SK-N-SH treated with all-trans-retinoic acid at 6 μM for 48 hours (cell line): Measurements from ENCODE around the gene PEX5.
A peak's percentile ranks its signal among the peaks of the same experiment; 100 is the strongest.

ENCODE experiments used
- ATAC-seq: fragments of 200-7000 bp; cut with Tn5 transposase; 3 replicates; pipeline ENCODE4 v1.9.1; 2020; ENCODE audit warnings: mild to moderate bottlenecking, moderate library complexity
- ARNTL ChIP-seq: fragments of 450-650 bp; formaldehyde crosslinking; IDR thresholded peaks from 2 replicates; pipeline ENCODE4 v1.5.0; 2020; ENCODE audit warnings: low read depth, mild to moderate bottlenecking, moderate library complexity, borderline replicate concordance
- CSDC2 ChIP-seq: fragments of 250-450 bp; sonication (Bioruptor Pico); IDR thresholded peaks from 2 replicates; pipeline ENCODE4 v1.5.0; 2020; ENCODE audit warnings: mild to moderate bottlenecking, moderate library complexity
- ESRRG ChIP-seq: fragments of 250-450 bp; sonication (Bioruptor Pico); IDR thresholded peaks from 2 replicates; pipeline ENCODE4 v1.6.1; 2021; ENCODE audit warnings: mild to moderate bottlenecking
- GLIS3 ChIP-seq: fragments of 250-450 bp; sonication (Bioruptor Pico); IDR thresholded peaks from 2 replicates; pipeline ENCODE4 v1.5.0; 2020; ENCODE audit warnings: mild to moderate bottlenecking, moderate library complexity
- ISL1 ChIP-seq: fragments of 250-450 bp; sonication (Bioruptor Pico); IDR thresholded peaks from 2 replicates; pipeline ENCODE4 v2.1.2; 2022; ENCODE audit warnings: mild to moderate bottlenecking, moderate library complexity
- OSR1 ChIP-seq: fragments of 250-450 bp; sonication (Bioruptor Pico); IDR thresholded peaks from 2 replicates; pipeline ENCODE4 v1.8.0; 2022; ENCODE audit warnings: moderate library complexity, mild to moderate bottlenecking, inconsistent platforms
- PATZ1 ChIP-seq: fragments of 250-450 bp; sonication (Bioruptor Pico); IDR thresholded peaks from 2 replicates; pipeline ENCODE4 v1.8.0; 2020; ENCODE audit warnings: mild to moderate bottlenecking, moderate library complexity, borderline replicate concordance
- POU6F1 ChIP-seq: fragments of 250-450 bp; sonication (Bioruptor Pico); IDR thresholded peaks from 2 replicates; pipeline ENCODE4 v1.8.0; 2021; ENCODE audit warnings: low read depth, mild to moderate bottlenecking, moderate library complexity, borderline replicate concordance
- PPARA ChIP-seq: fragments of 250-450 bp; sonication (Bioruptor Pico); IDR thresholded peaks from 2 replicates; pipeline ENCODE4 v1.5.0; 2020; ENCODE audit warnings: mild to moderate bottlenecking, borderline replicate concordance
- RARB ChIP-seq: fragments of 250-450 bp; sonication (Bioruptor Pico); IDR thresholded peaks from 2 replicates; pipeline ENCODE4 v1.8.0; 2021; ENCODE audit warnings: mild to moderate bottlenecking, moderate library complexity
- SNAI2 ChIP-seq: fragments of 250-450 bp; sonication (Bioruptor Pico); IDR thresholded peaks from 2 replicates; pipeline ENCODE4 v1.5.0; 2020; ENCODE audit warnings: mild to moderate bottlenecking, moderate library complexity
- TCF4 ChIP-seq: fragments of 250-450 bp; sonication (Bioruptor Pico); IDR thresholded peaks from 2 replicates; pipeline ENCODE4 v1.8.0; 2021; ENCODE audit warnings: mild to moderate bottlenecking, moderate library complexity, borderline replicate concordance
- TOX ChIP-seq: fragments of 250-450 bp; sonication (Bioruptor Pico); IDR thresholded peaks from 2 replicates; pipeline ENCODE4 v1.8.0; 2021; ENCODE audit warnings: mild to moderate bottlenecking, moderate library complexity, borderline replicate concordance
- TSHZ2 ChIP-seq: fragments of 250-450 bp; sonication (Bioruptor Pico); IDR thresholded peaks from 2 replicates; pipeline ENCODE4 v1.5.0; 2020; ENCODE audit warnings: mild to moderate bottlenecking, moderate library complexity
- ZC3H10 ChIP-seq: fragments of 250-450 bp; sonication (Bioruptor Pico); IDR thresholded peaks from 2 replicates; pipeline ENCODE4 v1.5.1; 2021; ENCODE audit warnings: mild to moderate bottlenecking, moderate library complexity
- ZFP3 ChIP-seq: fragments of 250-450 bp; sonication (Bioruptor Pico); IDR thresholded peaks from 2 replicates; pipeline ENCODE4 v1.5.0; 2020; ENCODE audit warnings: mild to moderate bottlenecking, moderate library complexity
- ZFP30 ChIP-seq: fragments of 450-650 bp; formaldehyde crosslinking; IDR thresholded peaks from 2 replicates; pipeline ENCODE4 v1.5.0; 2022; ENCODE audit warnings: mild to moderate bottlenecking, moderate library complexity
- ZNF565 ChIP-seq: fragments of 450-650 bp; formaldehyde crosslinking; conservative IDR thresholded peaks from 2 replicates; pipeline ENCODE4 v1.5.0; 2020; ENCODE audit warnings: low read depth, mild to moderate bottlenecking, moderate library complexity
- ZNF70 ChIP-seq: fragments of 450-650 bp; formaldehyde crosslinking; IDR thresholded peaks from 2 replicates; pipeline ENCODE4 v1.5.0; 2020; ENCODE audit warnings: mild to moderate bottlenecking, moderate library complexity
- ZNF8 ChIP-seq: fragments of 450-650 bp; formaldehyde crosslinking; IDR thresholded peaks from 2 replicates; pipeline ENCODE4 v1.5.0; 2020; ENCODE audit warnings: mild to moderate bottlenecking, moderate library complexity
- TF ChIP-seq, protein P1 (sequence below): fragments of 250-450 bp; sonication (Bioruptor Pico); IDR thresholded peaks from 2 replicates; pipeline ENCODE4 v1.5.1; 2021; ENCODE audit warnings: mild to moderate bottlenecking, moderate library complexity

PEX5 gene

DNA sequence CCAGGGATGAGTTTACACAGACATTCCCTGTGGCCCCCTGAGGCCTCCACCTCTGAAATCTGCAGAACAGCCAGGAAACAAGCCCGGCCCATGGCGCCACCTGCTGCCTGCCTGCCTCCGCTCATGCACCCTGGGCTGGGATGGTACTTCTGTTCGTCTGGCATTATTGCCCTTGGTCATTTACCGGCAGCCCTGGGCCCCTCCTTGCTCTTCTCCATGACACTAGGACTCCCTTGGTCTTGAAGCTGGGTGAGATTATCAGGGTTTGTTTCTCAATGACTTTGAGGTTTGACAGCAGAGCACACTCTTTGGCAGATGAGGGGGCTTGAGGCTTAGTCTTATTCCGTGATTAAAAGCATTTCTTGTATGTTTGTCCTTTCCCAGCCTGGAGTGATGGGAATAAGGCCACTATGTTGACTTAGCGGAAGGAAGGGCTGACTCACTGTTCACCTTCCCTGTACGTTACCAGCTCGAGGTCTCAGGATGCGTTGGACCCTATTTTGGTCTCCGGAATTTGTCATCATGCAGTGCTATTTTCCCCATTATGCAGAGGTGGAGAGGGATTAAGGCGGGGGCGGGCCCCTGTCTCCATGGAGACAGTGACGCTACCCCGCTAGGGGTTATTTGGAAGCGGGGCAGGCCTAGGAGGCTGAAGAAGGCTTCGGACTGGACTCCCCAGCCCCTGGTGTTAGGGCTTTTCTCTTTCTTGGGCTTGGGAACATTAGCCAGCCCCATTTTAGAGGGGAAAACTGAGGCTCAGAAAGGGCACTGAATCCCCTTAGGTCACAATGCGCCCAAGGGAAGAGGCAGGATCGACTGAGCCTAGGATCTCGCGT lies 706 bp upstream of the PEX5 start:
- ATAC-seq, result peak; percentile 84
- TF ChIP-seq ZC3H10 (CRISPR knock-in tag) (no peak), CSDC2 (CRISPR knock-in tag) (no peak), PPARA (CRISPR knock-in tag) (no peak), OSR1 (CRISPR knock-in tag) (no peak), TOX (CRISPR knock-in tag) (no peak)

DNA sequence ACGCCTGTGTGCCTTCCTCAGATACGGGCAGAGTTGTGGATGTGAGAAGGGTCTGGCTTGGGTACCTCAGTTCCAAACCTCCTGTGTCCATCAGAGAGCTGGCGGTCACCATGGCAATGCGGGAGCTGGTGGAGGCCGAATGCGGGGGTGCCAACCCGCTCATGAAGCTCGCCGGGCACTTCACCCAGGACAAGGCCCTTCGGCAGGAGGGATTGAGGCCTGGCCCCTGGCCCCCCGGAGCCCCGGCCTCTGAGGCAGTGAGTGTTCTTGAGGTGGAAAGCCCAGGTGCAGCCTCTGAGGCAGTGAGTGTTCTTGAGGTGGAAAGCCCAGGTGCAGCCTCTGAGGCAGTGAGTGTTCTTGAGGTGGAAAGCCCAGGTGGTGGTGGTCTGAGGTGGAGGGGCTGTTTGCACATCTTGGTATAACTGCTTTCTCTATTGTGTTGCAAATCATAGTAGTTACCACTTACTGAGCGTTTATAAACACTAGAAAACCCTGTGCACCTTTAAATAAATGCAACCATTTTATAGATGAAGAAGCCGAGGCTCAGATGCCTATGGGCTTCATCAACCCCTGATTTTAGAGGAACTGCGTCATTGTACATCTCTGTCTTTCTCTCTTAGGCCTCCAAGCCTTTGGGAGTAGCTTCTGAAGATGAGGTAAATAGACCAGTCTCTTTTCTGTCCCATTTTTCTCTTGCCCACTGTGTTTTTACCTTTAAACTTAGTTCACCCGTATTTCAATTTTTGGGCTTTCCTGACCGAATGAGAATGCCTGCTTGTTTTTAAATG lies 976 bp downstream of the PEX5 start:
- peak; percentile 10 for ATAC-seq
- TF ChIP-seq ZNF70 (no peak), ZFP30 (no peak), ZFP3 (no peak), ISL1 (CRISPR knock-in tag) (no peak), ZC3H10 (CRISPR knock-in tag) (no peak), SNAI2 (CRISPR knock-in tag) (no peak), RARB (CRISPR knock-in tag) (no peak), CSDC2 (CRISPR knock-in tag) (no peak), ARNTL (CRISPR knock-in tag) (no peak), PATZ1 (CRISPR knock-in tag) (no peak), ZNF565 (CRISPR knock-in tag) (no peak), TCF4 (CRISPR knock-in tag) (no peak), PPARA (CRISPR knock-in tag) (no peak)
- TF ChIP-seq, protein P1, sequence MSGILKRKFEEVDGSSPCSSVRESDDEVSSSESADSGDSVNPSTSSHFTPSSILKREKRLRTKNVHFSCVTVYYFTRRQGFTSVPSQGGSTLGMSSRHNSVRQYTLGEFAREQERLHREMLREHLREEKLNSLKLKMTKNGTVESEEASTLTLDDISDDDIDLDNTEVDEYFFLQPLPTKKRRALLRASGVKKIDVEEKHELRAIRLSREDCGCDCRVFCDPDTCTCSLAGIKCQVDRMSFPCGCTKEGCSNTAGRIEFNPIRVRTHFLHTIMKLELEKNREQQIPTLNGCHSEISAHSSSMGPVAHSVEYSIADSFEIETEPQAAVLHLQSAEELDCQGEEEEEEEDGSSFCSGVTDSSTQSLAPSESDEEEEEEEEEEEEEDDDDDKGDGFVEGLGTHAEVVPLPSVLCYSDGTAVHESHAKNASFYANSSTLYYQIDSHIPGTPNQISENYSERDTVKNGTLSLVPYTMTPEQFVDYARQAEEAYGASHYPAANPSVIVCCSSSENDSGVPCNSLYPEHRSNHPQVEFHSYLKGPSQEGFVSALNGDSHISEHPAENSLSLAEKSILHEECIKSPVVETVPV, result no peak

DNA sequence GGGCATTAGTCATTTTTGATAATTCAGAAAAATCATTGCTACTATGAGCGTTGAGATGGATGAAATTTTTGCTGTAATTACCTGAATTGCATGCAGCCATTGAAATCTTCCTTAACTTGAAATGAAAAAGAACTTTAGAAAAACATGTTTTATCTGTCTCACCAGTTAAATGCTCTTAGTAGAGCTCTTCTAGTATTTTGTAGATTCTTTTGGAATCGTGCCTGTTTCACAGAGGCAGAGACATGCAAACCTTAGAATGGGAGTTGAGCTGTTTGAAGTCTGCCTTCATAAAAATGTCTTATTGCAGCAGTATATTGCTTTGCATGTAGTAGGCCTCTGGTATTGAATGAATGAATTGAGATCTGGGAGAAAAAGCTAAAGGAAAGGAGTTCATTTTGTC lies 4.2 kb downstream of the PEX5 start:
- ATAC-seq, result no peak
- TF ChIP-seq SNAI2 (CRISPR knock-in tag) (no peak), ISL1 (CRISPR knock-in tag) (no peak), ZNF8 (CRISPR knock-in tag) (no peak), PPARA (CRISPR knock-in tag) (no peak), TCF4 (CRISPR knock-in tag) (no peak), ARNTL (CRISPR knock-in tag) (no peak), ZFP3 (no peak), ESRRG (no peak), TSHZ2 (CRISPR knock-in tag) (no peak), PATZ1 (CRISPR knock-in tag) (no peak), OSR1 (CRISPR knock-in tag) (no peak), ZNF70 (no peak), ZNF565 (CRISPR knock-in tag) (no peak), ZC3H10 (CRISPR knock-in tag) (no peak), ZFP30 (no peak), RARB (CRISPR knock-in tag) (no peak), POU6F1 (CRISPR knock-in tag) (no peak), GLIS3 (CRISPR knock-in tag) (no peak)
- TF ChIP-seq, protein P1, result no peak
